Medulla oblongata (tissue), 1 donor: ENCODE data around the gene IGFL4.

ENCODE experiments used
- DNase-seq: peaks from one replicate; pipeline ENCODE4 v3.0.0-alpha.2; 2015; ENCODE audit errors: extremely low spot score

The IGFL4 gene

GRCh38 chr19:46040952-46041500 is at the start of gene IGFL4:
Gene IGFL4, minus strand, starts transcription at chr19:46041002. Its CDS starts 40 bp downstream, at chr19:46040962.
- DNase-seq = no peak

GRCh38 chr19:46090444-46090843 is 49.6 kb upstream of the IGFL4 start:
- DNase-seq = no peak

- DNase-seq = no peak
These were observed 48.6 kb upstream of the IGFL4 start for GRCh38 chr19:46089432-46089831.

GRCh38 chr19:46088101-46088500 is 47.3 kb upstream of the IGFL4 start:
- no peak for DNase-seq

GRCh38 chr19:46085888-46086287 is 45.1 kb upstream of the IGFL4 start:
- DNase-seq = no peak

GRCh38 chr19:46082728-46083050 is 41.9 kb upstream of the IGFL4 start:
- no peak for DNase-seq

GRCh38 chr19:46081928-46082727 is 41.3 kb upstream of the IGFL4 start:
- peak; percentile 74 for DNase-seq

- DNase-seq = peak; percentile 11
These were observed 39.8 kb upstream of the IGFL4 start for GRCh38 chr19:46080561-46080960.

GRCh38 chr19:46079576-46079975 is 38.8 kb upstream of the IGFL4 start:
- no peak for DNase-seq

GRCh38 chr19:46078573-46079332 is 38.0 kb upstream of the IGFL4 start:
- peak; percentile 87 for DNase-seq

- DNase-seq = no peak
These were observed 37.0 kb upstream of the IGFL4 start for GRCh38 chr19:46077815-46078167.

GRCh38 chr19:46076951-46077814 is 36.4 kb upstream of the IGFL4 start:
- DNase-seq = peak; percentile 95

- no peak for DNase-seq
These were observed 35.5 kb upstream of the IGFL4 start for GRCh38 chr19:46076031-46076880.

- DNase-seq = no peak
These were observed 32.6 kb upstream of the IGFL4 start for GRCh38 chr19:46073268-46073922.

GRCh38 chr19:46069806-46070341 is 29.1 kb upstream of the IGFL4 start:
- DNase-seq = no peak

GRCh38 chr19:46068345-46069258 is 27.8 kb upstream of the IGFL4 start:
- DNase-seq = no peak

- DNase-seq = no peak
These were observed 26.9 kb upstream of the IGFL4 start for GRCh38 chr19:46067691-46068090.

- no peak for DNase-seq
These were observed 25.7 kb upstream of the IGFL4 start for GRCh38 chr19:46066471-46066870.

- DNase-seq = no peak
These were observed 24.8 kb upstream of the IGFL4 start for GRCh38 chr19:46065486-46066071.
